HepG2 (cell line): ENCODE measurements around the gene CDKN3. TPM values are rescaled to one million over a fixed set of nuclear protein-coding genes. Genes with fewer than 3 reads are reported as not detected.

Experiments used
- CEBPG ChIP-seq: IDR thresholded peaks from 2 replicates; pipeline ENCODE4 v1.6.1; 2016
- ETS1 ChIP-seq: sonication (generic); formaldehyde crosslinking; IDR thresholded peaks from 2 replicates; pipeline ENCODE4 v1.4.0; 2020; ENCODE audit warnings: missing genetic modification reagents
- GATAD1 ChIP-seq: IDR thresholded peaks from 2 replicates; pipeline ENCODE4 v1.6.1; 2016; ENCODE audit warnings: missing genetic modification reagents, missing compliant biosample characterization
- HDAC2 ChIP-seq: sonication (generic); formaldehyde crosslinking; IDR thresholded peaks from 2 replicates; pipeline ENCODE4 v1.4.0; 2020; ENCODE audit warnings: missing genetic modification reagents
- KDM1A ChIP-seq: IDR thresholded peaks from 2 replicates; pipeline ENCODE4 v1.6.1; 2016; ENCODE audit warnings: missing compliant biosample characterization
- KDM3A ChIP-seq: IDR thresholded peaks from 2 replicates; pipeline ENCODE4 v1.6.1; 2018; ENCODE audit warnings: low read depth, missing compliant biosample characterization
- MAFK ChIP-seq, 2 experiments: IDR thresholded peaks in 1 of 2; conservative IDR thresholded peaks in 1 of 2; 2 replicates each; pipeline ENCODE4 v1.6.1; 2011; ENCODE audit warnings: improper control_type of control experiment in 2 of 2, low read length in 2 of 2
- MED8 ChIP-seq: sonication (generic); formaldehyde crosslinking; IDR thresholded peaks from 2 replicates; pipeline ENCODE4 v1.8.1; 2023; ENCODE audit warnings: mild to moderate bottlenecking, missing genetic modification reagents; ENCODE audit not compliant: insufficient replicate concordance
- NFKBIZ ChIP-seq: IDR thresholded peaks from 2 replicates; pipeline ENCODE4 v1.6.1; 2018; ENCODE audit warnings: missing genetic modification reagents, missing compliant biosample characterization
- ONECUT2 ChIP-seq: sonication (generic); formaldehyde crosslinking; IDR thresholded peaks from 2 replicates; pipeline ENCODE4 v1.4.0; 2020; ENCODE audit warnings: missing genetic modification reagents
- PHF5A ChIP-seq: IDR thresholded peaks from one replicate; pipeline ENCODE4 v1.6.1; 2018; ENCODE audit warnings: low read depth, missing genetic modification reagents; ENCODE audit not compliant: unreplicated experiment
- RELA ChIP-seq: sonication (generic); formaldehyde crosslinking; IDR thresholded peaks from 2 replicates; pipeline ENCODE4 v1.4.0; 2020; ENCODE audit warnings: missing genetic modification reagents
- RFX5 ChIP-seq: IDR thresholded peaks from 2 replicates; pipeline ENCODE4 v1.6.1; 2011; ENCODE audit warnings: low read depth, low read length, improper control_type of control experiment
- SIN3B ChIP-seq: fragments of 150-350 bp; IDR thresholded peaks from 2 replicates; pipeline ENCODE4 v1.6.1; 2014; ENCODE audit warnings: low read length
- TEF ChIP-seq: sonication (generic); formaldehyde crosslinking; IDR thresholded peaks from 2 replicates; pipeline ENCODE4 v1.5.0; 2020; ENCODE audit warnings: missing genetic modification reagents
- TRAFD1 ChIP-seq: sonication (generic); formaldehyde crosslinking; IDR thresholded peaks from 2 replicates; pipeline ENCODE4 v1.5.1; 2020; ENCODE audit warnings: missing genetic modification reagents, mild to moderate bottlenecking, borderline replicate concordance
- YEATS2 ChIP-seq: sonication (generic); formaldehyde crosslinking; IDR thresholded peaks from 2 replicates; pipeline ENCODE4 v1.4.0; 2020; ENCODE audit warnings: missing genetic modification reagents, borderline replicate concordance
- ZBTB14 ChIP-seq: sonication (generic); formaldehyde crosslinking; IDR thresholded peaks from 2 replicates; pipeline ENCODE4 v1.4.0; 2020; ENCODE audit warnings: missing genetic modification reagents
- ZBTB7B ChIP-seq: sonication (generic); formaldehyde crosslinking; IDR thresholded peaks from 2 replicates; pipeline ENCODE4 v1.4.0; 2020; ENCODE audit warnings: missing genetic modification reagents
- ZNF12 ChIP-seq: sonication (generic); formaldehyde crosslinking; IDR thresholded peaks from 2 replicates; pipeline ENCODE4 v1.5.0; 2020; ENCODE audit warnings: missing genetic modification reagents
- ZNF281 ChIP-seq: sonication (generic); formaldehyde crosslinking; IDR thresholded peaks from 2 replicates; pipeline ENCODE4 v1.4.0; 2020; ENCODE audit warnings: missing genetic modification reagents, borderline replicate concordance
- ZNF30 ChIP-seq: sonication (generic); formaldehyde crosslinking; IDR thresholded peaks from 2 replicates; pipeline ENCODE4 v1.5.0; 2020; ENCODE audit warnings: mild to moderate bottlenecking, missing genetic modification reagents
- ZNF326 ChIP-seq: sonication (generic); formaldehyde crosslinking; IDR thresholded peaks from 2 replicates; pipeline ENCODE4 v1.4.0; 2020; ENCODE audit warnings: missing genetic modification reagents, borderline replicate concordance
- ZNF557 ChIP-seq: sonication (generic); formaldehyde crosslinking; IDR thresholded peaks from 2 replicates; pipeline ENCODE4 v1.4.0; 2020; ENCODE audit warnings: missing genetic modification reagents
- ZNF746 ChIP-seq: sonication (generic); formaldehyde crosslinking; IDR thresholded peaks from 2 replicates; pipeline ENCODE4 v1.8.0; 2022; ENCODE audit warnings: mild to moderate bottlenecking, missing genetic modification reagents
- ZNF788 ChIP-seq: sonication (generic); formaldehyde crosslinking; IDR thresholded peaks from 2 replicates; pipeline ENCODE4 v1.5.0; 2020; ENCODE audit warnings: mild to moderate bottlenecking, missing genetic modification reagents, borderline replicate concordance
- polyA plus RNA-seq, 8 experiments: library from polyadenylated mRNA; depleted of rRNA in 3 of 8; stranded (reverse) in 7 of 8; unstranded in 1 of 8; fragments of >200 nt; fragmentation: Illumina TruSeq in 4 of 8; extraction: Trizol in 4 of 8; gene quantifications; 2 replicates each; pipeline versions ENCODE4 v1.2.1 to v1.2.3, GENCODE V29; 2011 to 2016; ENCODE audit warnings: low read depth in 4 of 8, missing spikeins in 1 of 8, mixed read lengths in 1 of 8; ENCODE audit not compliant: insufficient read depth in 1 of 8
- total RNA-seq, 5 experiments: library from RNA; depleted of rRNA; stranded (reverse); fragments of >200 nt; fragmentation: Illumina TruSeq; extraction: Trizol; gene quantifications; 2 replicates each; pipeline ENCODE4 v1.2.3, GENCODE V29; 2016; ENCODE audit warnings: low read depth in 1 of 5

The CDKN3 gene
- total and polyA plus RNA-seq, 2 of the 13 experiments (the other 11 are each of a cell fraction or from before 2014, with no cell fraction given): 63.0 to 88.9 TPM

GRCh38 chr14:54451121-54451601 is 54.4 kb downstream of the CDKN3 start (continued):
- TF ChIP-seq ZBTB7B (CRISPR knock-in tag): no peak
- no peak; the same call in 1 of the 2 replicates for TF ChIP-seq ZNF788 (CRISPR knock-in tag)
- no peak for TF ChIP-seq ONECUT2 (CRISPR knock-in tag)
- no peak for TF ChIP-seq PHF5A (CRISPR knock-in tag)
- TF ChIP-seq ZNF326 (CRISPR knock-in tag): no peak
- TF ChIP-seq YEATS2 (CRISPR knock-in tag): no peak
- TF ChIP-seq RELA (CRISPR knock-in tag): no peak
- no peak for TF ChIP-seq MED8 (CRISPR knock-in tag)
- TF ChIP-seq TEF: no peak
- no peak for TF ChIP-seq SIN3B
- no peak for TF ChIP-seq TRAFD1 (CRISPR knock-in tag)
- no peak for TF ChIP-seq ZNF30 (CRISPR knock-in tag)
- no peak for TF ChIP-seq ETS1 (CRISPR knock-in tag)
- no peak; the same call in 1 of the 2 replicates for TF ChIP-seq CEBPG
- no peak for TF ChIP-seq ZNF557 (CRISPR knock-in tag)
- no peak for TF ChIP-seq ZBTB14 (CRISPR knock-in tag)
- TF ChIP-seq ZNF281 (CRISPR knock-in tag): no peak; the same call in 1 of the 2 replicates
- no peak for TF ChIP-seq GATAD1
- TF ChIP-seq ZNF12 (CRISPR knock-in tag): peak; percentile 45; the same call in 1 of the 2 replicates
- no peak for TF ChIP-seq NFKBIZ (CRISPR knock-in tag)
- TF ChIP-seq KDM1A (CRISPR knock-in tag): 0 out of 2 replicates have a peak, but pooled peaks have one; percentile 22
- 0 out of 2 replicates have a peak, but pooled peaks have one; percentile 19 for TF ChIP-seq KDM3A (CRISPR knock-in tag)
- TF ChIP-seq RFX5: no peak
- TF ChIP-seq HDAC2 (CRISPR knock-in tag): peak; percentile 37; the same call in 1 of the 2 replicates
- no peak for TF ChIP-seq MAFK (conservative IDR thresholded peaks at IDR 0.05 in 1 of 2, IDR thresholded peaks at IDR 0.05 in 1 of 2; ENCODE audit: low read length in 2 of 2)
- TF ChIP-seq ZNF746: no peak
